A673 (cell line): ENCODE measurements around the gene FLRT1.

Experiments used
- EZH2 ChIP-seq: fragments of 200-600 bp; sonication (generic); IDR thresholded peaks from 2 replicates; pipeline ENCODE4 v1.6.1; 2017; ENCODE audit warnings: borderline replicate concordance, low read depth, mild to moderate bottlenecking, mixed read lengths, antibody characterized with exemption, low read length; ENCODE audit not compliant: poor library complexity, severe bottlenecking
- TF ChIP-seq, protein P1 (sequence below): fragments of 300-800, 200-600 bp; sonication (generic); conservative IDR thresholded peaks from 2 replicates; pipeline ENCODE4 v1.5.1; 2017; ENCODE audit warnings: low read depth, mild to moderate bottlenecking, antibody characterized with exemption, low read length, moderate library complexity, mixed read lengths

DNA sequence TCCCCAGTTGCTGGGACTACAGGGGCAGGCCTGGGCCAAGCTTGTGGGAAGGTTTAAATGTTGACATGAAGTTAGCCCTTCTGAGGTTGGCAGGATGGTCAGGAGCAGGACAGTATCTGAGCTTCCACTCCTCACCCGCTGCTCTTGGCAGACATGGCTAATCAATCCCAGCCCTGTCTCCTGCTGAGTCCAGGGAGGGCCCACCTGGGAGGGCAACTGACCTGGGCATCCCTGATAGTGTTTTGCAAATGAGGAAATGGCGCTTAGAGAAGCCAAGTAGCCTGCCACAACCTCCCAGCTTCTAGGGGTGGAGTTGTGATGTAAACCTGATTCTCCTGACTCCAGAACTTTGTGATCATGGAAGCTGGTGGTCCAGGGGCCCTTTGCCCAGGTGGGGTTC is 16.7 kb downstream of the FLRT1 start:
- TF ChIP-seq, protein P1, sequence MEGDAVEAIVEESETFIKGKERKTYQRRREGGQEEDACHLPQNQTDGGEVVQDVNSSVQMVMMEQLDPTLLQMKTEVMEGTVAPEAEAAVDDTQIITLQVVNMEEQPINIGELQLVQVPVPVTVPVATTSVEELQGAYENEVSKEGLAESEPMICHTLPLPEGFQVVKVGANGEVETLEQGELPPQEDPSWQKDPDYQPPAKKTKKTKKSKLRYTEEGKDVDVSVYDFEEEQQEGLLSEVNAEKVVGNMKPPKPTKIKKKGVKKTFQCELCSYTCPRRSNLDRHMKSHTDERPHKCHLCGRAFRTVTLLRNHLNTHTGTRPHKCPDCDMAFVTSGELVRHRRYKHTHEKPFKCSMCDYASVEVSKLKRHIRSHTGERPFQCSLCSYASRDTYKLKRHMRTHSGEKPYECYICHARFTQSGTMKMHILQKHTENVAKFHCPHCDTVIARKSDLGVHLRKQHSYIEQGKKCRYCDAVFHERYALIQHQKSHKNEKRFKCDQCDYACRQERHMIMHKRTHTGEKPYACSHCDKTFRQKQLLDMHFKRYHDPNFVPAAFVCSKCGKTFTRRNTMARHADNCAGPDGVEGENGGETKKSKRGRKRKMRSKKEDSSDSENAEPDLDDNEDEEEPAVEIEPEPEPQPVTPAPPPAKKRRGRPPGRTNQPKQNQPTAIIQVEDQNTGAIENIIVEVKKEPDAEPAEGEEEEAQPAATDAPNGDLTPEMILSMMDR = no peak
- TF ChIP-seq EZH2 = no peak
